ENCODE measurements around the gene KLK1. TPM values are rescaled to one million over a fixed set of nuclear protein-coding genes. Genes with fewer than 3 reads are reported as not detected.
A peak's percentile ranks its signal among the peaks of the same experiment; 100 is the strongest.

KLK1 gene
- polyA plus RNA-seq, 1 of the 3 experiments (the other 2 are of a cell fraction): not detected

- peak overlapping the region; percentile 79 for H3K4me2 ChIP-seq
- H3K27me3 ChIP-seq (ENCODE audit: insufficient read depth): no peaks in the 10 kb centered on the region
- POLR2A ChIA-PET: interaction anchor here (0.7 to 2.2 kb wide), 10 partner anchors 9 to 111 kb away, joined by 3 to 8 read pairs (median 4); no protein-coding TSS in a partner anchor
- peaks cover 7 to 12% of the 10 kb centered on the region in 2 experiments; a peak in 2 of 4 replicates for H3K4me1 ChIP-seq (ENCODE audit: control insufficient read depth in 1 of 2, insufficient read depth in 2 of 2, low read depth in 1 of 2, low read length in 1 of 2)
- no peaks in the 10 kb centered on the region for H3F3A ChIP-seq (replicated peaks; ENCODE audit: insufficient read depth)
- H3K4me3 ChIP-seq (ENCODE audit: low read depth in 2 of 2, low read length in 1 of 2): peak overlapping the region; percentile 83 to 100
- H4K20me1 ChIP-seq (ENCODE audit: insufficient read depth): peaks cover 33% of the 10 kb centered on the region
- peak overlapping the region; percentile 76 for H2AFZ ChIP-seq (ENCODE audit: low read depth)
- H3K9ac ChIP-seq: peak overlapping the region; percentile 98
- H3K36me3 ChIP-seq (replicated peaks in 1 of 2; ENCODE audit: control insufficient read depth in 1 of 2, insufficient read depth in 2 of 2, low read length in 1 of 2): peaks cover 13 to 14% of the 10 kb centered on the region in 2 experiments
- 2% methylated on average over 54 of the region's 62 CpGs for WGBS (ENCODE audit: low lambda C conversion rate)
- CTCF ChIA-PET: interaction anchor here (1.3 to 2.6 kb wide), 3 partner anchors 17 to 117 kb away, joined by 4 to 9 read pairs (median 5); no protein-coding TSS in a partner anchor
- no peaks in the 10 kb centered on the region for H3K9me2 ChIP-seq
- H3K9me3 ChIP-seq: no peaks in the 10 kb centered on the region
- H3K79me2 ChIP-seq (ENCODE audit: insufficient read depth): peaks cover 46% of the 10 kb centered on the region
- peak overlapping the region; percentile 98 to 99 for H3K27ac ChIP-seq (ENCODE audit: low read depth in 2 of 2, low read length in 1 of 2)
- DNase-seq: peak; percentile 98
- TF ChIP-seq NFIC (IDR thresholded peaks at IDR 0.05; ENCODE audit: borderline replicate concordance) (no peak), RCOR1 (IDR thresholded peaks at IDR 0.05; ENCODE audit: low read length) (0 out of 2 replicates have a peak, but pooled peaks have one; percentile 36), FOXJ3 (CRISPR knock-in tag; IDR thresholded peaks at IDR 0.05) (no peak), SMC3 (IDR thresholded peaks at IDR 0.05; ENCODE audit: low read depth, low read length) (no peak), ELF1 (IDR thresholded peaks at IDR 0.05) (no peak), TCF12 (IDR thresholded peaks at IDR 0.05) (no peak), EZH2phosphoT487 (IDR thresholded peaks at IDR 0.05; ENCODE audit: borderline replicate concordance, low read depth) (no peak), EP300 (IDR thresholded peaks at IDR 0.05; ENCODE audit: borderline replicate concordance in 1 of 2, low read depth in 1 of 2, low read length in 1 of 2) (no peak), CHD2 (IDR thresholded peaks at IDR 0.05; ENCODE audit: low read length, partially characterized antibody) (peak; percentile 95), FOSL2 (IDR thresholded peaks at IDR 0.05; ENCODE audit: borderline replicate concordance, low read depth) (no peak), POLR2AphosphoS5 (IDR thresholded peaks at IDR 0.05; ENCODE audit: low read depth, low read length) (peak; percentile 98), CTCF (IDR thresholded peaks at IDR 0.05) (no peak), RXRA (IDR thresholded peaks at IDR 0.05; ENCODE audit: borderline replicate concordance, low read depth) (no peak), ZBTB33 (IDR thresholded peaks at IDR 0.05; ENCODE audit: borderline replicate concordance, low read depth) (no peak), USF2 (IDR thresholded peaks at IDR 0.05; ENCODE audit: borderline replicate concordance, low read depth, low read length) (peak; percentile 69), TAF1 (IDR thresholded peaks at IDR 0.05; ENCODE audit: borderline replicate concordance, low read depth, low read length) (peak; percentile 86), RFX5 (IDR thresholded peaks at IDR 0.05; ENCODE audit: low read length) (no peak), JUND (IDR thresholded peaks at IDR 0.05) (no peak), MXI1 (IDR thresholded peaks at IDR 0.05; ENCODE audit: low read depth, low read length) (peak; percentile 84)
- TF ChIP-seq, protein P1, sequence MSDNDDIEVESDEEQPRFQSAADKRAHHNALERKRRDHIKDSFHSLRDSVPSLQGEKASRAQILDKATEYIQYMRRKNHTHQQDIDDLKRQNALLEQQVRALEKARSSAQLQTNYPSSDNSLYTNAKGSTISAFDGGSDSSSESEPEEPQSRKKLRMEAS (IDR thresholded peaks at IDR 0.05; ENCODE audit: low read depth): peak; percentile 81
- TF ChIP-seq, protein P2, sequence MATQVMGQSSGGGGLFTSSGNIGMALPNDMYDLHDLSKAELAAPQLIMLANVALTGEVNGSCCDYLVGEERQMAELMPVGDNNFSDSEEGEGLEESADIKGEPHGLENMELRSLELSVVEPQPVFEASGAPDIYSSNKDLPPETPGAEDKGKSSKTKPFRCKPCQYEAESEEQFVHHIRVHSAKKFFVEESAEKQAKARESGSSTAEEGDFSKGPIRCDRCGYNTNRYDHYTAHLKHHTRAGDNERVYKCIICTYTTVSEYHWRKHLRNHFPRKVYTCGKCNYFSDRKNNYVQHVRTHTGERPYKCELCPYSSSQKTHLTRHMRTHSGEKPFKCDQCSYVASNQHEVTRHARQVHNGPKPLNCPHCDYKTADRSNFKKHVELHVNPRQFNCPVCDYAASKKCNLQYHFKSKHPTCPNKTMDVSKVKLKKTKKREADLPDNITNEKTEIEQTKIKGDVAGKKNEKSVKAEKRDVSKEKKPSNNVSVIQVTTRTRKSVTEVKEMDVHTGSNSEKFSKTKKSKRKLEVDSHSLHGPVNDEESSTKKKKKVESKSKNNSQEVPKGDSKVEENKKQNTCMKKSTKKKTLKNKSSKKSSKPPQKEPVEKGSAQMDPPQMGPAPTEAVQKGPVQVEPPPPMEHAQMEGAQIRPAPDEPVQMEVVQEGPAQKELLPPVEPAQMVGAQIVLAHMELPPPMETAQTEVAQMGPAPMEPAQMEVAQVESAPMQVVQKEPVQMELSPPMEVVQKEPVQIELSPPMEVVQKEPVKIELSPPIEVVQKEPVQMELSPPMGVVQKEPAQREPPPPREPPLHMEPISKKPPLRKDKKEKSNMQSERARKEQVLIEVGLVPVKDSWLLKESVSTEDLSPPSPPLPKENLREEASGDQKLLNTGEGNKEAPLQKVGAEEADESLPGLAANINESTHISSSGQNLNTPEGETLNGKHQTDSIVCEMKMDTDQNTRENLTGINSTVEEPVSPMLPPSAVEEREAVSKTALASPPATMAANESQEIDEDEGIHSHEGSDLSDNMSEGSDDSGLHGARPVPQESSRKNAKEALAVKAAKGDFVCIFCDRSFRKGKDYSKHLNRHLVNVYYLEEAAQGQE (IDR thresholded peaks at IDR 0.05; ENCODE audit: low read depth, low read length): peak; percentile 54; the same call in 1 of the 2 replicates
- TF ChIP-seq, protein P3, sequence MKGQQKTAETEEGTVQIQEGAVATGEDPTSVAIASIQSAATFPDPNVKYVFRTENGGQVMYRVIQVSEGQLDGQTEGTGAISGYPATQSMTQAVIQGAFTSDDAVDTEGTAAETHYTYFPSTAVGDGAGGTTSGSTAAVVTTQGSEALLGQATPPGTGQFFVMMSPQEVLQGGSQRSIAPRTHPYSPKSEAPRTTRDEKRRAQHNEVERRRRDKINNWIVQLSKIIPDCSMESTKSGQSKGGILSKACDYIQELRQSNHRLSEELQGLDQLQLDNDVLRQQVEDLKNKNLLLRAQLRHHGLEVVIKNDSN (IDR thresholded peaks at IDR 0.05; ENCODE audit: borderline replicate concordance, low read depth): peak; percentile 91
Observed at GRCh38 chr19:50804420-50805272, 18.9 kb downstream of the KLK1 start.
